HG03025 (cell line): ENCODE data around the gene FMN1.

Source experiments
- ATAC-seq: cut with Tn5 transposase; IDR thresholded peaks from one replicate; pipeline ENCODE4 v1.9.1; 2021; ENCODE audit warnings: mild to moderate bottlenecking, moderate library complexity; ENCODE audit not compliant: unreplicated experiment, low FRiP score

FMN1 gene

DNA sequence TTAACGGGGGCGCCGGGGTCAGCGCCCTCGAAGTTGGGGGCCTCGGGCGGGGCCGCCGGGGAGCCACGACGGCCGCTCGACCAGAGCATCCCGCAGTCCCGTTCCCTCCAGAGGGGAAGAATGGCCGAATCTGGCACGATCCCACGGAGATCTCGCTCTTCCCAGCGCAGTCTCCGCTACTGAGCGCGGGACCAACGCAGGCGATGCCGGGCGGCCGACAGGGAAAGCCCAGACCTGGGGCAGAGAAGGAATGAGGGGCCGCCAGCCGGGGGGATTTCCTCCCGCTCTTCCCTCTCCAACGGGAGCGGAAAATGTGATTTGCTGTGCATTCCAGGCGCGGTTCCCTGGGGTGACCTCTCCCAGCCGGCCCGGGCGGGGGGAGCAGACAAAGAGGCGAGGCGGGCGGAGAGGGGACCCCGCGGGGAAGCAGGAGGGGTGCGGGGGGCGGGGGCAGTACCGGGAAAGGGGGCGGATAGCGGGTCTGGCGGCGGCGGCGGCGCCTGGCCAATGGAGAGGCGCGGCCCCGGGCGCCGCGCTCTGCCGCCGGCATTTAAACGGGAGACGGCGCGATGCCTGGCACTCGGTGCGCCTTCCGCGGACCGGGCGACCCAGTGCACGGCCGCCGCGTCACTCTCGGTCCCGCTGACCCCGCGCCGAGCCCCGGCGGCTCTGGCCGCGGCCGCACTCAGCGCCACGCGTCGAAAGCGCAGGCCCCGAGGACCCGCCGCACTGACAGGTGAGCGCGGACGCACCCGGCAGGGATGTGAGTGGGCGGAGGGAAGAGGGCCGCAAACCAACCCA is 476.9 kb downstream of the FMN1 start, which contains the start of gene GREM1:
GREM1 (plus strand) TSS at position 579 of the 801 bp plus-strand sequence. CDS start 12,687 bp downstream, outside the sequence.
- no peak for ATAC-seq

- ATAC-seq, result no peak
These were observed 477.5 kb downstream of the FMN1 start for GRCh38 chr15:32716915-32717425.

DNA sequence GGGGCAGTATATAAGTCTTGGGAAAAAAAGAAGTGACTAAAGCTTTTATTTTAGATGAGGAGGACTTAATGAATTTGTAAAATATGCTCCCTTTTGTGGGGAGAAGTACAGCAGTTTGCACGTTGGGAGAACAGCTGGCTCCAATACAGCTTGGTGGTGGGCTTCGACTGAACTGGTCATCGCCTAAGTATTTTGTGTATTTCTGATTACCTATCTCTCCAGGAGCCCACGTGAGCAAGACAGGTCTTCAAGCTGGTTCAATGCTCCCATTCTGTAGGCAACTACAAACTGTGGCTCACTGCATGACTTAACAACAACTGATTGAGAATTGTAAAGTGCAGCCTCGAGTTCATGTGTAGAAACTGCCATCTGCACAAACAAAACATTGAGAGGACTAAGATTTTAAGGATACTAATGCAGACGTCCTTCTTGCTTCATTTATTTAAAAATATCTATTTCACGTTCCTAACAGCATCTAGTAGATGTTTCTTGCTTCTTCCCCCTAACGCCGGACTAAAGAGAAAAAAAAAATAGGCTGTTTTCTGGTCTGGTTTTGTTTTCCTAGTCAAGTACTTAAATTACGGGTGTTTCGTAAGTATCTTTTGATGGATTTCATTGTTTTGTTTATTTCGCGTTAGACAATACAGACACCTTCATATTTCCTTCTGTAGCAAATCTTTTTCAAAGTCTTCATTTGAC is 478.1 kb downstream of the FMN1 start:
- ATAC-seq, result no peak
